Type B pancreatic cell (in vitro differentiated cells): Measurements from ENCODE around the gene ARL13A. TPM values are rescaled to one million over a fixed set of nuclear protein-coding genes. Genes with fewer than 3 reads are reported as not detected.
"Not testable (repeated sequence)": the region's sequence is repeated elsewhere in the genome, so short reads cannot be mapped to it uniquely, and the experiment has no call there.

ENCODE experiments used
- DNase-seq: peaks from one replicate; pipeline ENCODE4 v3.0.0; 2021; ENCODE audit warnings: mixed read lengths; ENCODE audit not compliant: unreplicated experiment; ENCODE audit errors: extremely low spot score
- H3K27ac Mint-ChIP-seq: 2 replicates; pipeline ENCODE4 v1.8.0; 2021; ENCODE audit warnings: mild to moderate bottlenecking, mixed read lengths
- H3K27me3 Mint-ChIP-seq: 2 replicates; pipeline ENCODE4 v1.8.0; 2021; ENCODE audit warnings: mixed read lengths
- H3K36me3 Mint-ChIP-seq: 2 replicates; pipeline ENCODE4 v1.8.0; 2021; ENCODE audit warnings: mixed read lengths
- H3K4me1 Mint-ChIP-seq: one replicate; pipeline ENCODE4 v1.8.0; 2021; ENCODE audit warnings: mixed read lengths; ENCODE audit not compliant: unreplicated experiment
- H3K4me3 Mint-ChIP-seq: 2 replicates; pipeline ENCODE4 v1.8.0; 2021; ENCODE audit warnings: mild to moderate bottlenecking, mixed read lengths
- H3K9me3 Mint-ChIP-seq: 2 replicates; pipeline ENCODE4 v1.8.0; 2021; ENCODE audit warnings: mixed read lengths
- CTCF ChIP-seq: fragments of 200-600 bp; sonication (generic); conservative IDR thresholded peaks from 2 replicates; pipeline ENCODE4 v1.5.0; 2021; ENCODE audit warnings: antibody characterized with exemption, mild to moderate bottlenecking
- total RNA-seq: library from RNA; stranded (reverse); gene quantifications from 2 replicates; pipeline ENCODE4 v1.2.1, GENCODE V29; 2021; ENCODE audit warnings: low replicate concordance

ARL13A gene
- total RNA-seq, 1 donor from 2014 or later: not detected

DNA sequence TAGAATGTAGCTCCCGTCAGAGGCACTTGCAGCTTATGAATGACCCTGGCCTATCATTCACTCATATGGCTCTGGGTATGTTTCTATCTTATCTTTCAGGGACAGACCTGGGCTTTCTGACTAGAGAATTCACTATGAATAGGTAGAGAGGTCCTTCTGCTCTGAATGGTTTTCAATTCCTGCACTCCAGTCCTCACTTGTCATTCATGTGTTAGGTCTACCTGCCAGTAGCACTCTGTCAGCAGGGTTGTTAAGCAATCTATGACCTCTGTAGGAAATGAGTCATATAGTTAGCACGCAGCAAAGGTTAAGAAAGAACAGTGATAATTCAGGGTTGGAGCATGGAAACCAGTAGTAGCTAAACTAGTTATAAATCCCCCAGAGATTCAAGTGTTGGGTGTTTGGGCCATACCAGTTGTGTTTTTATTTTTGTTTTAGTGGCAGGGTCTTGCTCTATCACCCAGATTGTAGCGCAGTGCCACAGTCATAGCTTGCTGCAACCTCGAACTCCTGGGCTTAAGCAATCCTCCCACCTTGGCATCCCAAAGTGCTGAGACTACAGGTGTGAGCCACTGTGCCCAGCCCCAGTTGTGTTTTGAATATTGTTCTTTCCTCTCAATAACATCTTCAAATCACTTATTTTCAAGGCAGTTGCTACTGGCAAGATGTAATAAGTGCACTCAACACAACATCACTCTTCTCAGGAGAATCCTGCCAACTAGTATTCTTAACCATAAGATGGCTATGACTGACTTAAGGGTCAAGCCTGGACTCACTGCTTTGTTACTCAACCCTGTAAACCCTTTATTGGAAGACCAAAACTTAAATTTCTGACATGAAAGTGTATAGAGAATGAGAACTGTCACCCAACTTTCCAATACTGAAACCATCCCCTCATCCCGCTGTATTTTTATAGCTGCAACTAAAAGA is 25.1 kb downstream of the ARL13A start:
- no peak overlapping the region for H3K4me3 Mint-ChIP-seq
- no peaks in the 10 kb centered on the region for H3K9me3 Mint-ChIP-seq
- H3K36me3 Mint-ChIP-seq: no peaks in the 10 kb centered on the region
- TF ChIP-seq CTCF: no peak
- no peak overlapping the region for H3K27ac Mint-ChIP-seq
- H3K27me3 Mint-ChIP-seq: no peaks in the 10 kb centered on the region
- no peaks in the 10 kb centered on the region for H3K4me1 Mint-ChIP-seq
- DNase-seq: no peak

GRCh38 chrX:100995469-100995868 is 26.0 kb downstream of the ARL13A start:
- no peak for DNase-seq
- H3K27ac Mint-ChIP-seq: no peak overlapping the region
- H3K4me3 Mint-ChIP-seq: no peak overlapping the region
- TF ChIP-seq CTCF: no peak
- H3K9me3 Mint-ChIP-seq: no peaks in the 10 kb centered on the region
- no peaks in the 10 kb centered on the region for H3K36me3 Mint-ChIP-seq
- H3K4me1 Mint-ChIP-seq: no peaks in the 10 kb centered on the region
- no peaks in the 10 kb centered on the region for H3K27me3 Mint-ChIP-seq

GRCh38 chrX:100999451-100999850 is 29.9 kb downstream of the ARL13A start:
- Mint-ChIP-seq H3K4me3 (no peak overlapping the region), H3K4me1 (no peaks in the 10 kb centered on the region), H3K27ac (no peak overlapping the region), H3K9me3 (no peaks in the 10 kb centered on the region), H3K27me3 (no peaks in the 10 kb centered on the region), H3K36me3 (no peaks in the 10 kb centered on the region)
- no peak for DNase-seq
- TF ChIP-seq CTCF: no peak

DNA sequence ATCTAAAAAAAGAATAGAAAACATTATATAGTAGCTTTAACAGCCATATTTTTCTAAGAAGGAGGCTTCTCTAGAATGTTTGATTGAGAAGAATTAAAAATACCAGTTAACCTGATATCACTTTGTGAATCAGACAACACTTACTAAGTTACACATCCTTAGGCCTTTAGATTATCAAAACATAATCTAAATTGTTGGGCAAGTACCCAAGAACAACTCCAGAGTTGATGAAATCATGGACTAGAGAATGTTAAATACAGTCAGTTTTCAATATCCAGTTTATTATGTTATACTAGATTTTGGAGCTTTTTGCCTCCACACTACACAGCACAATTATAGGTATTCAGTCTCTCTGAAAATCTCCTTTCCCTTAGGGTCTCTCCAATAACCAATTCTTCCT is 39.6 kb downstream of the ARL13A start:
- Mint-ChIP-seq H3K9me3 (no peaks in the 10 kb centered on the region), H3K27me3 (no peaks in the 10 kb centered on the region), H3K27ac (no peak overlapping the region), H3K36me3 (peaks cover 5% of the 10 kb centered on the region), H3K4me3 (no peak overlapping the region), H3K4me1 (no peaks in the 10 kb centered on the region)
- DNase-seq: no peak
- no peak for TF ChIP-seq CTCF

DNA sequence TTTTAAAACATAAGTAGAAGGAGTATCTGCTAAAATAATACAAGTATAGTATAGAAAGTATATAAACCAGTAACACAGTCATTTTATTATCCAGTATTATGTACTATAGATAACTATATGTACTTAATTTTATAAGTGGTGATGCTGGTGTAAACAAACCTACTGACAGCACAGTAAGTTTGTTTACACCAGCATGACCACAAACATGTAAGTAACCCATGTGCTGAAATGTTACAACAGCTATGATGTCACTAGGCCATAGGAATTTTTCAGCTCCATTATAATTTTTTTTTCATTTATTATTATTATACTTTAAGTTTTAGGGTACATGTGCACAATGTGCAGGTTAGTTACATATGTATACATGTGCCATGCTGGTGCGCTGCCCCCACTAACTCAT is 42.5 kb downstream of the ARL13A start:
- H3K9me3 Mint-ChIP-seq, H3K27ac Mint-ChIP-seq, H3K4me3 Mint-ChIP-seq, H3K36me3 Mint-ChIP-seq, H3K4me1 Mint-ChIP-seq, DNase-seq, H3K27me3 Mint-ChIP-seq: not testable (repeated sequence)

DNA sequence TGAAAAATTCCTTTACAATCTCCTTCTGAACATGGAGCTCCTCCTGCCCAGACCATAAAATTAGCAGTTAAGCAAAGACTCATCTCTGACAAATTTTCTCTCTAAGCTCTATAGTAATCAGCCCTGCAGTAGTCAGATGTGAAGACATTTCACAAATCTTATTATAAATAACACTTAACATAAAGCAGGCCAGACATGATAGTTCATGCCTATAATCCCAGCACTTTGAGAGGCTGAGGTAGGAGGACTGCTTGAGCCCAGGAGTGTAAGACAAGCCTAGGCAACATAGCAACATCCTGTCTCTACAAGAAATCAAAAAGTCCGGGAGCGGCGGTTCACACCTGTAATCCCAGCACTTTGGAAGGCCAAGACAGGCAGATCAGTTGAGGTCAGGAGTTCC is 52.5 kb downstream of the ARL13A start:
- Mint-ChIP-seq H3K36me3 (peaks cover 11% of the 10 kb centered on the region), H3K27ac (no peak overlapping the region), H3K4me3 (no peak overlapping the region), H3K9me3 (no peaks in the 10 kb centered on the region), H3K4me1 (no peaks in the 10 kb centered on the region), H3K27me3 (no peaks in the 10 kb centered on the region)
- DNase-seq: no peak
- TF ChIP-seq CTCF: no peak
